GM18858 (cell line): Measurements from ENCODE around the gene MMS22L.

Experiments
- ATAC-seq: cut with Tn5 transposase; IDR thresholded peaks from one replicate; pipeline ENCODE4 v1.9.1; 2021; ENCODE audit not compliant: unreplicated experiment

MMS22L gene

DNA sequence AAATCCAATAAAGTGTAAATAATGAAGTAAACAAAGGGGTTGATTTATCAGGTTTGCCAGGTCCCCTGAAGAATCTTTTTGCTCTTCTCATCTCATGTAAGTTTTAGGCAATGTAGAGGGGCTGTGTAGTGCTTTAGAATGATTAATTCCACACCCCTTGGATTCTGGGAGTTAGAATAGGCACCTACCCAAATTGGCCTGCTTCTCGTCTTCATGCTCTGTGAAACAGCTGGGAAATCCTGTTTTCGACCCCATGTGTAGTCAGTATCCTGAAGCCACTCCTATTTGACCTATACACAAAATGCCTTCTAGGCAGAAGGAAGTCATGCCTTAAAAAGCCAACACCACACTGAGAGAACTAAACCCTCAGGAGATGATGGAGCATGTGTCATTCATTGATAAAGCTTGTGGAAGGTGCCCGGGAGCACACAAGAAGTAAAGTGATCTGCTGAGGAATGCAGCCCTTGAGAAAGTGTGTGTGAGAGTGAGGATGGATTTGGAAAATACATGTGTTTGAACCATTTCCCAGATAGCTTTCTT lies 187.6 kb downstream of the MMS22L start:
- ATAC-seq: no peak

- no peak for ATAC-seq
These were observed 188.6 kb downstream of the MMS22L start for GRCh38 chr6:97094376-97094775.

GRCh38 chr6:97092673-97093305 lies 190.2 kb downstream of the MMS22L start:
- no peak for ATAC-seq
